ENCODE measurements around the gene MND1. TPM values are rescaled to one million over a fixed set of nuclear protein-coding genes. Genes with fewer than 3 reads are reported as not detected.

The MND1 gene
- total RNA-seq, 1 donor from 2014 or later: 0.53 TPM

DNA sequence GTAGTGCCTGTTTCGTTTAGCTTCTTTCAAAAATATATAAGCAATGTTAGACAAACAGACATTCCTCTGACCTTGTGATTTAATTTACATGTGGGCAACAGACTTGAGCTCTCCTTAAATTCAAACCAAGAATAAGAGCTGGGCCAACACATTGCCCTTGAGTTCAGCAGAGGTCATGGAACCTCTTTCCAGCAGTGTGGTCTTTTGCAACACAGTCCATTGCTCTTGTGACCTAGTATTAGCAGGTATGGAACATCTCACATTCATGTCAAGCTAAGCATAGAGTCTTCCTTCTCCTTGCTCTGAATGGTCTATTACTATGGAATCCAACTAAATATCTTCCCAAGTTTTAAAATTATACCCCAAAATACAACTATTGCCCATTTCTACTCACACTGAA, 33.7 kb upstream of the MND1 start:
- intact Hi-C loops (cut with micrococcal nuclease): loop anchor here (10.0 kb wide), 1 partner anchor 86 kb away; no protein-coding TSS in a partner anchor
- Mint-ChIP-seq H3K36me3 (ENCODE audit: low read depth) (no peaks in the 10 kb centered on the region), H3K27me3 (no peaks in the 10 kb centered on the region), H3K4me3 (no peak overlapping the region), H3K27ac (no peak overlapping the region), H3K9me3 (no peaks in the 10 kb centered on the region), H3K4me1 (no peaks in the 10 kb centered on the region)
- POLR2A ChIA-PET: no interaction called here
- TF ChIP-seq, protein P1, sequence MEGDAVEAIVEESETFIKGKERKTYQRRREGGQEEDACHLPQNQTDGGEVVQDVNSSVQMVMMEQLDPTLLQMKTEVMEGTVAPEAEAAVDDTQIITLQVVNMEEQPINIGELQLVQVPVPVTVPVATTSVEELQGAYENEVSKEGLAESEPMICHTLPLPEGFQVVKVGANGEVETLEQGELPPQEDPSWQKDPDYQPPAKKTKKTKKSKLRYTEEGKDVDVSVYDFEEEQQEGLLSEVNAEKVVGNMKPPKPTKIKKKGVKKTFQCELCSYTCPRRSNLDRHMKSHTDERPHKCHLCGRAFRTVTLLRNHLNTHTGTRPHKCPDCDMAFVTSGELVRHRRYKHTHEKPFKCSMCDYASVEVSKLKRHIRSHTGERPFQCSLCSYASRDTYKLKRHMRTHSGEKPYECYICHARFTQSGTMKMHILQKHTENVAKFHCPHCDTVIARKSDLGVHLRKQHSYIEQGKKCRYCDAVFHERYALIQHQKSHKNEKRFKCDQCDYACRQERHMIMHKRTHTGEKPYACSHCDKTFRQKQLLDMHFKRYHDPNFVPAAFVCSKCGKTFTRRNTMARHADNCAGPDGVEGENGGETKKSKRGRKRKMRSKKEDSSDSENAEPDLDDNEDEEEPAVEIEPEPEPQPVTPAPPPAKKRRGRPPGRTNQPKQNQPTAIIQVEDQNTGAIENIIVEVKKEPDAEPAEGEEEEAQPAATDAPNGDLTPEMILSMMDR (IDR thresholded peaks at IDR 0.05): no peak
- ATAC-seq (ENCODE audit: low read depth) (no peak), DNase-seq (no peak)
- CTCF ChIA-PET: interaction anchor here (1.0 kb wide), 1 partner anchor 333 kb away, joined by 3 read pairs; no protein-coding TSS in a partner anchor

DNA sequence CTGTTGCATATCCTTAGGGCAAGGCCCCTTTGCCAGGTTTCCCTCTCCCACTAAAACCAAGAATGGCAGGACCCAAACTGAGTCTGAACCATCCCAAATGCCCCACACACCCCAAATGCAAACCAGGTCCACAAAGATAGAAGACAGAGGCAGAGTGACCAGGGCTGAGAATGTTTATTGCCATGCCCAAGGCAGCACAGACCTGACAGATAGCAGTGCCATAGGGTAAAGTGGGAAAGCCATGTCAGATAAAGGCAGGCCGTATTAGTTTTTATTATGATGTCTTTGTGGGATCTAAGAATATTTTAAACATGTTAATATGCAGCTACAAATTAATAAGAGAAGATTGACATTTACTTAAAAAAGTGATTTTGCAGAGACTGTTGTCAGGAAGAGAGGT, 29.6 kb upstream of the MND1 start:
- DNase-seq: no peak
- TF ChIP-seq, protein P1 (IDR thresholded peaks at IDR 0.05): no peak
- no peaks in the 10 kb centered on the region for H3K4me1 Mint-ChIP-seq
- ChIA-PET POLR2A (no interaction called here), CTCF (no interaction called here)
- H3K27ac Mint-ChIP-seq: no peak overlapping the region
- no peak overlapping the region for H3K4me3 Mint-ChIP-seq
- H3K9me3 Mint-ChIP-seq: no peaks in the 10 kb centered on the region
- intact Hi-C loops (cut with micrococcal nuclease): loop anchor here (10.0 kb wide), 1 partner anchor 90 kb away; no protein-coding TSS in a partner anchor
- ATAC-seq (ENCODE audit: low read depth): no peak
- H3K27me3 Mint-ChIP-seq: no peaks in the 10 kb centered on the region
- peaks cover 3% of the 10 kb centered on the region for H3K36me3 Mint-ChIP-seq (ENCODE audit: low read depth)

DNA sequence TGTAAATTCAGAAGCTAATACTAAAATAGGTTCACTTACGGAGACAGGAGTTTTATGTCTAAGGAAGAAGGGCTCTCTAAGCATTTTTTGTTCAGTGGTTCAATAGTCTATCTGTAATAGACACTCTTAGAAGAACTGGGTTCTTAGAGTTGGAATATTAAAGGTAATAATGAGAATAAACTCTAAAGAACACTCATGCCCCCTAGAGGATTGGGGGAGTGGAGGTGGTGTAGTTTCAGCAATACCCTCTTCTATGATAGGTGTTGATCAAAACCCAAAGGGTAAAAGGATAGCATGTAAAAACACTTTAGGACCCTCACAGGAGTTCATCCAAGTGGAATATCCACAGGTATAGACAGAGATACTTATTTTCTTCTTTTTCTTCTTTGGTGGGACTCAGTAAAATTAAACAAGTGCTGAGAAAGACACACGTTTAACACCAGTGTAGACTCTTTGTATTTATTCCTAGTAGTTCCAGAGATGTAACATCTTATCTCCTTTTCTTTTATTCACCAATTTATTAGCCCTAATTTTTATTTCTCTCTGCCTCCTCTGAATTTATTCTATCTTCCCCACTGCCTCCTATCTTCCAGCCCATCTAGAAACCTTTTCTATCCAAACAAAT, 25.7 kb upstream of the MND1 start:
- Mint-ChIP-seq H3K27ac (no peak overlapping the region), H3K27me3 (no peaks in the 10 kb centered on the region), H3K4me1 (no peaks in the 10 kb centered on the region), H3K36me3 (ENCODE audit: low read depth) (peaks cover 3% of the 10 kb centered on the region), H3K9me3 (no peaks in the 10 kb centered on the region), H3K4me3 (no peak overlapping the region)
- TF ChIP-seq, protein P1 (IDR thresholded peaks at IDR 0.05): peak; percentile 27
- intact Hi-C loops (cut with micrococcal nuclease): loop anchor here (1.0 to 10.0 kb wide), 6 partner anchors 70 to 473 kb away; no protein-coding TSS in a partner anchor
- ChIA-PET POLR2A (no interaction called here), CTCF (interaction anchor here (0.7 to 1.6 kb wide), 10 partner anchors 17 to 235 kb away, joined by 3 to 10 read pairs (median 3); no protein-coding TSS in a partner anchor)
- ATAC-seq (ENCODE audit: low read depth) (peak; percentile 65), DNase-seq (no peak)

DNA sequence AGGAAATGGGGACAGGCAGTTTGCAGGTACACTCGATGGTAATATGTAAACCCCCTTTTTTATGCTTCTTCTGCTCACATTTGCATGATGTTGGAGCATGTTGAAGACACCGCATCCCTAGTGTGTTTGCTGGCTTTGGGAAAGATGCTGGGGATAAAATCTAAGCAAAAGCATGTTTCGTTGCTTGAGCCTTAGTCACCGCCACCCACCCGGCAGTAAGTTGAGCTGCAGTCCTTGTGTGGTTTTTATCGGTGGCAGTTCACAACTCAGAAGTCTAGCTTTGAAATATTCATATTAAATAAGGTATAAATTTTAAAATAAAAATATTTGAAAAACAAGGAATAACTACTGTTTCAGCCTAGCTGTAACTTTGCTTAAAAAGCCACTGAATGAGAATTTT, 21.7 kb upstream of the MND1 start:
- Mint-ChIP-seq H3K27ac (no peak overlapping the region), H3K36me3 (ENCODE audit: low read depth) (no peaks in the 10 kb centered on the region), H3K9me3 (no peaks in the 10 kb centered on the region), H3K4me3 (no peak overlapping the region), H3K4me1 (peaks cover 6% of the 10 kb centered on the region), H3K27me3 (peaks cover 3% of the 10 kb centered on the region)
- no peak for ATAC-seq (ENCODE audit: low read depth)
- POLR2A ChIA-PET: no interaction called here
- TF ChIP-seq, protein P1 (IDR thresholded peaks at IDR 0.05): no peak
- intact Hi-C loops (cut with micrococcal nuclease): no loop called here
- CTCF ChIA-PET: interaction anchor here (0.6 to 1.5 kb wide), 2 partner anchors 180 to 320 kb away, joined by 3 to 6 read pairs; no protein-coding TSS in a partner anchor
- no peak for DNase-seq

DNA sequence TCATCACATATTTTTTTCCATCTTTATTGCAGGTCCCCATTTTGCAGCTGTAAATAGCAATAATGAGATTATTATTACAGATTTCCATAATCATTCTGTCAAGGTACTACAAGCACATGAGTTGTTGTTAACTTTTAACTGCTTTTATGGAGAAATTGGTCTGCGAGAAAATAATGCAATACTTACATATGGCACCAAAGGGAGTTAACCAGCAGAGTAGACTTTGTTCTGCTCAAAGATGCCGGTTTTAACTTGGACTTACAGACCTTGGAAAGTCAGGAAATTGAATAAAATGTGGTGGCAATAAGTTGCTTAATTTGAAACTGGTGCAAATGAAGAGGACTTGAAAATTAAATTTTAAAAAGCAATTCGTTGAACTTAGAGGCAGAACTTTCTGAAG, 20.4 kb upstream of the MND1 start:
- H3K27me3 Mint-ChIP-seq: peaks cover 3% of the 10 kb centered on the region
- peaks cover 6% of the 10 kb centered on the region for H3K4me1 Mint-ChIP-seq
- DNase-seq (no peak), ATAC-seq (ENCODE audit: low read depth) (no peak)
- H3K27ac Mint-ChIP-seq: no peak overlapping the region
- no peaks in the 10 kb centered on the region for H3K9me3 Mint-ChIP-seq
- intact Hi-C loops (cut with micrococcal nuclease): no loop called here
- H3K4me3 Mint-ChIP-seq: no peak overlapping the region
- H3K36me3 Mint-ChIP-seq (ENCODE audit: low read depth): no peaks in the 10 kb centered on the region
- CTCF ChIA-PET: no interaction called here
- TF ChIP-seq, protein P1 (IDR thresholded peaks at IDR 0.05): no peak
- POLR2A ChIA-PET: no interaction called here
